ENCODE results near the gene PRR20G.
"Not testable (repeated sequence)": the region's sequence is repeated elsewhere in the genome, so short reads cannot be mapped to it uniquely, and the experiment has no call there.

Gene PRR20G

DNA sequence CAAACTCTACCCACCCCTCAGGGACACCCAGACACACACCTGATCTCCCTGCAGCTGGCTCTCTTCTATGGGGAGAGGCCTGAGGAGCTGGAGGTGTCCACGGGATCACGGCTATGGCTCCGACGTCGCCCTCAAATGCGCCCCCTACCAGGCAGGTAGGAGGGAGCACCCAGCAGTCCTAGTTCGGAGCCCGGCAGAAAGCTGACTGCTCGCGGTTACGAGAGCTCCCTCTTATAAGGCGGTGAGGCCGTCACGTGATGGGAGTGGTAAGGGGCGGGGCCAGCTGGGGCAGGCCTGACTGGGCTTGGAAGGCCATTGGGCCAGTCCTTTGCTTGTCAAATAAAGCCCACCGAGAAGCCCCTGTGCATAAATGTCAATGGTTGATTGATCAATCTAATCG is at the start of gene PRR20G:
Gene PRR20G, minus strand, starts transcription at position 207 of the 400 bp plus-strand sequence. CDS start 681 bp downstream, outside the sequence.
- no peak for DNase-seq

DNA sequence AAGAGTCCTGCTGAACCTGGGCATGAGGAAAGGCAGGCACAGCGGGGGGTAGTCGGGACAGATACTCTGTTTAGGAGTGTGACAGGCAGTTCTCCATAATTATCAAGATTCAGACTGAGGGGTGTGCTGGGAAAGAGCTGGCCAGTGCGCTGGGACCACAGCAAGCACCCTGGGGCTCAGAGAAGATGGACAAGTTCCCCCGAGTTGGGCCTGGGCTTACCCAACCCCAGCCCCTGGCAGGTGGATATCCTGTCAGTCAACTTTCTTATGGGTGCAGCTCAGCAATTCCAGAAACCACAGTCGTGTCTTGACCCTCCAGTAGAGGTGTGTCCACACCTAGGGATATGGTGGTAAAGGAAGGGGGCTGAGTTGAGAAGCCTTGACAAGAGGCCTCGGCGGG is 49.2 kb upstream of the PRR20G start:
- no peak for DNase-seq

DNA sequence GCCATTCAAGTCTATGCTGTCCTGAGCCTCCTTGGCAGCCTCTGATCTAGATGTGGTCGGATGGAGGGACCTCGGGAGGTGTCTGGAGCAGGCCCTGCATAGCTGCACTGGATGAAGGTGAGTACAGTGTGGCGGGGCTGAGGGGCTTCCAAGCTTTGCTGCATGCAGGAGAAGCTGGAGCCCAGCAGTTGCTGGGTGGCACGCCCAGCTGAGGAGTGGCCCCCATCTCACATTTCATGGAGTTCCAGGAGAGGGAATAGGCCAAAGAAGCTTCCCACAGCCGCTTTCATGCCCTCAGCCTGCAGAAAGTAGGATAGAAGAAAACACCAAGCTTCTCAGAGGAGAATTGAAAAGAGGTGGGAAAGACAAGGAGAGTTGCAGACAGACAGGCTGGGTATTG is 48.3 kb upstream of the PRR20G start:
- DNase-seq = no peak

GRCh38 chr3:127330385-127330784 is 42.5 kb upstream of the PRR20G start:
- no peak for DNase-seq

GRCh38 chr3:127329631-127330285 is 41.9 kb upstream of the PRR20G start:
- no peak for DNase-seq

- no peak for DNase-seq
Observed at GRCh38 chr3:127328421-127328820, 40.6 kb upstream of the PRR20G start.

GRCh38 chr3:127326341-127326740 is 38.5 kb upstream of the PRR20G start:
- no peak for DNase-seq

DNA sequence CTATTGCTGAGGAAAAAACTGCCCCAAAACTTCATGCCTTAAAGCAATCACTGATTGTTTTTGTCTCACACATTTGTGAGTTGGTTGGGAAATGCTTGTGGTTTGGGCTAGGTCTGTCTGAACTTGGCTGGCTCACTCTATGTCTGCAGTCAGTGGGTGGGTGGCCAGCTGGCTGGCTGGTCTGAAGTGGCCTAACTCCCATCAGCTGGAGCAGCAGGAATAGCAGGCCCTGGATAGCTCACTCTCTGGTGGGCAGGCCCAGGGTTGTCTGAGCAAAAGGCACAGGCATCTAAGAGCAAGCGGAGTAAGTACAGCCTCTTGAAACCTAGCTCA is 37.7 kb upstream of the PRR20G start:
- DNase-seq = no peak

DNA sequence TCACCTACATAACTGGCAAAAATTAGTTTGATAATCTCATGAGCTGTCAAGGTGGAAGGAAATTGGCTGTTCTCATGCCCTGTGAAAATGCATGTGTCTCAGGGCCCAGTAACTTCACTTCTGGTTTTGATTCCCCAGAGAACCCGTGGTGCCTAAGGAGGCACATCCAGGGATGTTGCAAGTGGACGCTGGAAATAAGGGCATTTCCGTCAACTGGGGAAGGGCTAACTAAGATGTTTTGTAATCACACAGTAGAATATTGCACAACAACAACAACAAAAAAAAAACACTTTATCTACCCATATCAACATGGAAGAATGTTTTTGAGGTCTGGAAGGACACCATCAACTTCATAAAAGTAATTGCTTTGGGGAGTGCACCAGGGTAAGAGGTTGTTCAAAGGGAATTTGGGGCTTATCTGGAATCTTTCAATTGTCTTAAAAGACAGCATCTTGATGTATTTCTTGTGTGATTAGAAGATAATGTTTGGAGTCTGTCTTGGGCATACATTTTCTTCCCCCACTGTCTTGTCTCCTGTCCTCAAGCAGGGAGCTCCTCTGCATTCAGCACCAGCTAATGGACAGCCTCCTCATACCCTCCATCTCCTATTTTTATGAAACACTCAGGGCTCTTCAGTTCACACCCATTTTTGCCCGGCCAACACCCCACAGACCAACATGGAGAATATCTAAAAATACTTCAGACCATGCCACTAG is 37.2 kb upstream of the PRR20G start:
- no peak for DNase-seq

- no peak for DNase-seq
Observed at GRCh38 chr3:127324076-127324475, 36.2 kb upstream of the PRR20G start.

DNA sequence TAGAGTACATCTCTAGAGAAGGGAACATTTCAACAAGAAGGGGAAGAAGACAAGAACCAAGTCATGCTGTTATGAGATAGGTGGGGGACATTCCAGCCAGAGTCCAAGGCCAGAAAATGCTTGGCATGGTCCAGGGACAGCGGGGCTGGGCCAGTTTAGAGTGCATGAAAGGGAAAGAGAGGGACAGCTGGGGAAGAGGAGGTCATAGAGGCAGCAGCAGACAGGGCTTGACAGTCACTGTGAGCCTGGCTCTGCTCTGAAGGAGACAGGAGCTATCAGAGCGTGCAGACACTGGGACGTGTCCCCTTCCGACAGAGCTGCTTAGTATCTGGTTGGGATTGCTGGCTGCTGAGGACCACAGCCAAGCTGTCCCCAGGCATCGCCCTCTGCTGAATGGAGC is 35.7 kb upstream of the PRR20G start:
- no peak for DNase-seq

DNA sequence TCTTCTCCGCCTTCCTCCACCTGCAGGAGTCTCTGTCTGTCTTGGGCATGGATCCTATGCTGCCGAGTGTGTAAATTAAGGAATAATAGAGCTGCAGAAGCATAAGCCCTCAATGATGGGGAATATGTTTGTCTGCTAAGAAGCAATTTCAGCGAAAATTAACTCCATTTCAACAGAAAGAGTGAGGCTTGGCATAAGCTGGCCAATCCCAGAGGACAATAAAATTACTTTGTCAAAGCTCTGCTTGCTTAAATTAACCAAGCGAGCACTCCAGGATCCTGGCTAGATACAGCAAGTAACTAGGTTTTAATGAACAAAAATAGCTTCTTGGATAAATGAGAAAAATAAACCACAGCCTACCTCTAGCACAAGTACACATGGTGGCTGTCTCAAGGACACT is 33.5 kb upstream of the PRR20G start:
- no peak for DNase-seq

DNA sequence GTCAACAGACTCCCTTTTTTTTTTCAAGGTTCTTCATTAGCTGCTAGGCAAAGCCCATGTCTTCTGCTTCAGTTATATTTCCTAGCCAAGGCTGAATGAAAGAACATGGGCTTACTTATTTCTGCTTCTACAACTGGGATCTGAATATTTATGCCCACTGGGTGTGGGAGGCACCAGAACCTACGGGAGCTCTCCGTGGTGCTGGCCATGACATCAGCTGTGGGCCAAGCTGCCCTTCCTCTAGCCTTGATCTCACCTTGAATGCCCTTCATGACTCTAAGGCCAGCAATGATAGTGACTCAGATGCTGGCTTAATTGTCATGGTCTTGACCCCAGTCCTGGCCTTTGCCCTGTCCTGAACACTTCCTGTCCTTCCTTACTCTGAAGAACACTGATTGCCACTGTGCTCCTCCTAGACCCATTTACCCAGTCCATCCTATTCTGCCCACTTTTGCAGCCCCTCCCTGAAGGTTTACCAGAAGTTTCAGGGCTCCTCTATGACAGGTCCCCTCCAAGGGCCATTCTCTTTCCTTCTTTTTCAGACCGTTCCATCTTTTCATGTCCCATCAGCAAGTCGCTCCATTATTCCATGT is 32.8 kb upstream of the PRR20G start:
- no peak for DNase-seq

DNA sequence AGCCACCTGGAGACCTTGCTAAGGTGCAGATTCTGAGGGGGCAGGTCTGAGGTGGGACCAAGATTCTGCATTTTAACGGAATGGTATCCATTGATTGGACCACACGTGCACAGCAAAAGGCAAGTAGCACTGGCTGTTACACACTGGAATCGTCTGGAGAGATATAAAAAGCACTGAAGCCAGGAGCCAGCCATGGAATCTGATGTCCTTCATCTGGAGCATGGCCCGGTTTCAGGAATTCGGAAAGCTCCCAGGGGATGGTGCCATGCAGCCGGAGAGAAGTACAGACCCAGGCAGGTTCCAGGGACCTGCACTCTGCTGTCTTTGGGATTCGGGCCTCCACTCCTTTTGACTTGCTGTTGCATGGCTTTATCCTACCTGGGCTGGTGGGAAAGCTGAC is 28.8 kb upstream of the PRR20G start:
- DNase-seq = no peak

GRCh38 chr3:127312818-127313217 is 25.0 kb upstream of the PRR20G start:
- no peak for DNase-seq

DNA sequence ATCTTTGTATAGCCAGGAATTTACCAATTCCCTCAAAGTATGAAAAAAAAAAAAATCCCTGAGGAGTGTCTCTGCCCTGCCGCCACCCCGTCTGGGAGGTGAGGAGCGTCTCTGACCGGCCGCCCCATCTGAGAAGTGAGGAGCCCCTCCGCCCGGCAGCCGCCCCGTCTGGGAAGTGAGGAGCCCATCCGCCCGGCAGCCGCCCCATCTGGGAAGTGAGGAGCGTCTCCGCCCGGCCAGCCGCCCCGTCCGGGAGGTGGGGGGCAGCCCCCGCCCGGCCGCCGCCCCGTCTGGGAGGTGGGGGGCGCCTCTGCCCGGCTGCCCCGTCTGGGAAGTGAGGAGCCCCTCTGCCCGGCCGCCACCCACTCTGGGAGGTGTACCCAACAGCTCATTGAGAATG is 21.0 kb upstream of the PRR20G start:
- DNase-seq = not testable (repeated sequence)

DNA sequence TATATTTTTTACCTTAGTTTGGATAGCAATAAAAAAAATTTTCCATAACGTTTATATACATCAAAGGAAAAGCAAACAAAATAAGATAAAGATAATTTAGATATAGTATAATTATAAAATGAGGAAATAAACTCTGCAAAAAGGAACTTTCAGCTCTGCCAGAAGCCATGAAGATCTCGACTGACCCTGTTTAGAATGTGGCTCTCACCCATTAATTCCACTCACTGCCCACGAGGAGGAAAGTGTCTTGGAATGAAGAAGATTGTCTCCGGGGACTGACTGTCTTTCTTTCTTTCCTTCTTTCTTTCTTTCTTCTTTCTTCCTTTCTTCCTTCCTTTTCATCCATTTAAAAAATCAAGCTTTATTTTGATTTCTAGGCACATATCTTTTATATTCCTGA is 20.1 kb upstream of the PRR20G start:
- no peak for DNase-seq

GRCh38 chr3:127307112-127307835 is 19.4 kb upstream of the PRR20G start:
- DNase-seq = no peak

- DNase-seq = no peak
Observed at GRCh38 chr3:127306361-127307111, 18.7 kb upstream of the PRR20G start.

GRCh38 chr3:127305499-127306060 is 17.7 kb upstream of the PRR20G start:
- DNase-seq = no peak

DNA sequence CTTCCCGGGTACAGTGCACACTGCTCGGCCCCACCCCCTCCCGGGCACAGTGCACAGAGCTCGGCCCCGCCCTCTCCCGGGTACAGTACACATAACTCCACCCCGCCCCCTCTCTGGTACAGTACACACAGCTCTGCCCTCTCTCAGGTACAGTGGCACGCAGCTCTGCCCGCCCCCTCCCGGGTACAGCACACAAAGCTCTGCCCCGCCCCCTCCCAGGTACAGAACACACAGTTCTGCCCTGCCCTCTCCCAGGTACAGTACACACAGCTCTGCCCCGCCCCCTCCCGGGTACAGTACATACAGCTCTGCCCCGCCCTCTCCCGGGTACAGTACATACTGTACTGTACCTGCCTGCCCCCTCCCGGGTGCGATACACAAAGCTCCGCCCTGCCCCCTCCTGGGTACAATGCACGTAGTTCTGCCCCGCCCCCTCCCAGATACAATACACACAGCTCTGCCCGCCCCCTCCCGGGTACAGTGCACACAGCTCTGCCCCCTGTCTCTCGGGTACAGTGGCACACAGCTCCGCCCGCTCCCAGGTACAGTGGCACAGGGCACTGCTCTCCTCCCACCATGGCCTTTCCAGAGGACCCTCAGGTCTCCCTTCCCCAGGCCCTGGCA is 16.4 kb upstream of the PRR20G start:
- peak; percentile 99 for DNase-seq

DNA sequence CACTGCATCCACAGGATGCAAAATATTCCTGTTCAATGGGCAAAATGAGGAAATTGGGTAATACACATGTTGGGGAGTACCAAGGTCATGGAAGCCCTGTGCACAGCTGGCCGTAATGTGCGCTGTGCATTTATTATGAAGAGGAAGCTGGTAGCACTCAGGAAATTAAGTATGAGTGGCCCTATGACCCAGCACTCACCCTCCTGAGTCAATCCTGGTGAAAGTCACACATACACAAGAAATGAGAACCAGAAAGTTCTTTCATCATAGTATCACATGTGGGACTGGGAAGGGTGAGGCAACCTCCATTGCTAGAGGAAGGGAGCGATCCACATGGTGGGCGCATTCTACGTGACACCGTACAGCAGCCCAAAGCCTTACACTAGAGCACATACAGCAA is 11.4 kb upstream of the PRR20G start:
- DNase-seq = no peak

All from NCI-H510A (cell line).